ENCODE results near the gene ADRA2B.

ADRA2B gene

GRCh38 chr2:96118698-96119388 lies 2.5 kb upstream of the ADRA2B start:
- H3K9ac ChIP-seq (ENCODE audit: low read depth, low read length, poor library complexity, severe bottlenecking) = no peak overlapping the region
- H3K4me3 ChIP-seq (ENCODE audit: low read length, poor library complexity, severe bottlenecking) = no peak overlapping the region
- no peaks in the 10 kb centered on the region for H3K9me2 ChIP-seq (replicated peaks; ENCODE audit: low read depth, low read length)
- no peaks in the 10 kb centered on the region for H4K20me1 ChIP-seq (ENCODE audit: insufficient read depth, low read length, poor library complexity, severe bottlenecking)
- no peaks in the 10 kb centered on the region for H3K27me3 ChIP-seq (ENCODE audit: insufficient read depth, low read length, poor library complexity, severe bottlenecking)
- H2AFZ ChIP-seq (ENCODE audit: low read length) = no peak overlapping the region
- TF ChIP-seq, protein P1, sequence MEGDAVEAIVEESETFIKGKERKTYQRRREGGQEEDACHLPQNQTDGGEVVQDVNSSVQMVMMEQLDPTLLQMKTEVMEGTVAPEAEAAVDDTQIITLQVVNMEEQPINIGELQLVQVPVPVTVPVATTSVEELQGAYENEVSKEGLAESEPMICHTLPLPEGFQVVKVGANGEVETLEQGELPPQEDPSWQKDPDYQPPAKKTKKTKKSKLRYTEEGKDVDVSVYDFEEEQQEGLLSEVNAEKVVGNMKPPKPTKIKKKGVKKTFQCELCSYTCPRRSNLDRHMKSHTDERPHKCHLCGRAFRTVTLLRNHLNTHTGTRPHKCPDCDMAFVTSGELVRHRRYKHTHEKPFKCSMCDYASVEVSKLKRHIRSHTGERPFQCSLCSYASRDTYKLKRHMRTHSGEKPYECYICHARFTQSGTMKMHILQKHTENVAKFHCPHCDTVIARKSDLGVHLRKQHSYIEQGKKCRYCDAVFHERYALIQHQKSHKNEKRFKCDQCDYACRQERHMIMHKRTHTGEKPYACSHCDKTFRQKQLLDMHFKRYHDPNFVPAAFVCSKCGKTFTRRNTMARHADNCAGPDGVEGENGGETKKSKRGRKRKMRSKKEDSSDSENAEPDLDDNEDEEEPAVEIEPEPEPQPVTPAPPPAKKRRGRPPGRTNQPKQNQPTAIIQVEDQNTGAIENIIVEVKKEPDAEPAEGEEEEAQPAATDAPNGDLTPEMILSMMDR (conservative IDR thresholded peaks at IDR 0.05; ENCODE audit: low read length) = no peak
- no peak for TF ChIP-seq EZH2phosphoT487 (IDR thresholded peaks at IDR 0.05; ENCODE audit: borderline replicate concordance)
- H3K36me3 ChIP-seq (ENCODE audit: insufficient read depth, low read length) = no peaks in the 10 kb centered on the region
- no peak overlapping the region for H3K4me2 ChIP-seq (ENCODE audit: low read depth, low read length, poor library complexity, severe bottlenecking)
- H3K79me2 ChIP-seq (ENCODE audit: insufficient read depth, low read length) = no peaks in the 10 kb centered on the region
- no peaks in the 10 kb centered on the region for H3F3A ChIP-seq (ENCODE audit: low read depth)
- no peaks in the 10 kb centered on the region for H3K9me3 ChIP-seq (ENCODE audit: insufficient read depth, low read depth, low read length)
- H3K4me1 ChIP-seq (ENCODE audit: insufficient read depth, low read length, poor library complexity, severe bottlenecking) = no peaks in the 10 kb centered on the region

DNA sequence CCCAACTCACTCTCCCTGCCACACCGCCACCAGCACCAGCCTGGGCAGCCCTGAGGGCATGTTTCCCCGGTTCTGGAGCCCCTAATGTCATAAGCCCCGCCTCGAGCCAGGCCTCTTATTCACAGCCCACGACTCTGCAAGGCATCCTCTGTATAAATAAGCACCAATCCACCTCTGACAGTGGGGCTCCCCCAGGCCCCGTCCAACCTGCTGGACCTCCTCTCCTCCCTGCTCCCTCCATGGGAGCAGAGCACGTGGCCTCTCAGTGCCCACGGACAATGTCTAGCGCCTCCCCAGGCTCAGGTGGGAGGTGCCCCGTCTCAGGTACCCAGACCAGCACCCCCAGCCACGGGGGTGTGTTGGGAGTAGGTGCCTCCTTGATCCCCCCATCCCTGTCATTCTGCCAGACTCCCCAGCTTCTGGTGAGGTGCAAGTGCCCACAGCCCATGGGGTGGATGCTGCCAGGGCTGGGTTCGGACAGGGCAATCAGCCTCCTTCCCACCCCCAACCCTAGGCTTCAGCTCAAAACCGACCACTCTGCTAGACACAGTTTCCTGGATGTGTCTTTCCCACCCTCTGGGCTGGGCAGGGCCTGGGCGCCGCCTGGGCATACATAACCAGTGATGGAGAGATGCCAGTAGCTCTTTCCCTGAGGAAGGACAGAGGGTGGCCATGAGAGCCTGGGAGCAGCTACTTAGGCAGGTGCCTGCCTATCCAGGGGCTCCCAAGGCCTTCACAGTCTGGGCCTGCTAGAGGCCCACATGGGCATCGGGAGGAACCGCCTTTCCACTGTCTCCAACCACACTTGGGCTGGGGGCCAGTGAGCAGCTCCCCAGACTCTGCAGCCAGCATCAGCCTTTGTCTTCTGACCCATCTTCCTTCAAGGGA lies 1.6 kb upstream of the ADRA2B start:
- H3F3A ChIP-seq (ENCODE audit: low read depth) = no peaks in the 10 kb centered on the region
- no peaks in the 10 kb centered on the region for H4K20me1 ChIP-seq (ENCODE audit: insufficient read depth, low read length, poor library complexity, severe bottlenecking)
- no peak overlapping the region for H3K4me2 ChIP-seq (ENCODE audit: low read depth, low read length, poor library complexity, severe bottlenecking)
- H3K9me3 ChIP-seq (ENCODE audit: insufficient read depth, low read depth, low read length) = no peaks in the 10 kb centered on the region
- H2AFZ ChIP-seq (ENCODE audit: low read length) = no peak overlapping the region
- no peaks in the 10 kb centered on the region for H3K79me2 ChIP-seq (ENCODE audit: insufficient read depth, low read length)
- H3K27me3 ChIP-seq (ENCODE audit: insufficient read depth, low read length, poor library complexity, severe bottlenecking) = no peaks in the 10 kb centered on the region
- no peaks in the 10 kb centered on the region for H3K4me1 ChIP-seq (ENCODE audit: insufficient read depth, low read length, poor library complexity, severe bottlenecking)
- TF ChIP-seq, protein P1 (conservative IDR thresholded peaks at IDR 0.05; ENCODE audit: low read length) = no peak
- TF ChIP-seq EZH2phosphoT487 (IDR thresholded peaks at IDR 0.05; ENCODE audit: borderline replicate concordance) = no peak
- H3K9ac ChIP-seq (ENCODE audit: low read depth, low read length, poor library complexity, severe bottlenecking) = no peak overlapping the region
- H3K36me3 ChIP-seq (ENCODE audit: insufficient read depth, low read length) = no peaks in the 10 kb centered on the region
- no peak overlapping the region for H3K4me3 ChIP-seq (ENCODE audit: low read length, poor library complexity, severe bottlenecking)
- H3K9me2 ChIP-seq (replicated peaks; ENCODE audit: low read depth, low read length) = no peaks in the 10 kb centered on the region

DNA sequence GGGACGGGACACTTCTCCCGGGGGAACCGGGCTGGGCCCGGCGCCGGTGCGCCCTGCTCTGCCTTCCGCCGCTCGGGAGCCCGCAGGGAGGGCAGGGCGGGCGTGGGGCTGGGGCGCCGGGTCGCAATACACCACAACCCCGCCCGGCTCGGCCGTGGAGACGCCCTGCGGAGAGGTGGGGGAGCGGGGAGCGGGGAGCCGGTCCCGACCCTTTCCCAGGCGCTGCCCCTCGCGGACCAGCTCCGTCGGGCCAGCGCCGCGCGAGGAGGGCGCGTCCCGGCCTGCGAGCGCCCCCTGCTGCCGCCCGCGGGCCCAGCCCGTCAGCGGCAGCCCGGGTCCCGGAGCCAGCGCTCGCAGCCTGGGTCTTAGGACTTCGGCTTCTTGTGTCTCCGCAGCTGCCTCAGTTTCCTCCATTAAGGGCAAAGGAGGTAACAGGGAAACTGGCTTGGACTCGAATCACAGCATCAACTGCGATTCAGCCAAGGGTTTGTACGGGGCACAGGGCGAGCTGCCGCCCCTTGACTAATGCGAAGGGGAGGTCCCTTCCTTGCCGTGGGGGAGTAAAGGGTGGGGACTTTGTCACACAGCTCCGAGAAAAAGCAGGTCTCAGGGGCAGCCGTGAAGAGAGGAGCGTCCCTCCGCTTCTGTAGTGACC lies 635 bp upstream of the ADRA2B start:
- Histone ChIP-seq H3K4me3 (ENCODE audit: low read length, poor library complexity, severe bottlenecking) (no peak overlapping the region), H4K20me1 (ENCODE audit: insufficient read depth, low read length, poor library complexity, severe bottlenecking) (no peaks in the 10 kb centered on the region), H3K79me2 (ENCODE audit: insufficient read depth, low read length) (no peaks in the 10 kb centered on the region), H3K9ac (ENCODE audit: low read depth, low read length, poor library complexity, severe bottlenecking) (no peak overlapping the region), H3K4me1 (ENCODE audit: insufficient read depth, low read length, poor library complexity, severe bottlenecking) (no peaks in the 10 kb centered on the region), H3K9me2 (replicated peaks; ENCODE audit: low read depth, low read length) (no peaks in the 10 kb centered on the region), H3K27me3 (ENCODE audit: insufficient read depth, low read length, poor library complexity, severe bottlenecking) (no peaks in the 10 kb centered on the region), H3K9me3 (ENCODE audit: insufficient read depth, low read depth, low read length) (no peaks in the 10 kb centered on the region), H3K36me3 (ENCODE audit: insufficient read depth, low read length) (no peaks in the 10 kb centered on the region), H3K4me2 (ENCODE audit: low read depth, low read length, poor library complexity, severe bottlenecking) (no peak overlapping the region), H2AFZ (ENCODE audit: low read length) (no peak overlapping the region), H3F3A (ENCODE audit: low read depth) (no peaks in the 10 kb centered on the region)
- TF ChIP-seq EZH2phosphoT487 (IDR thresholded peaks at IDR 0.05; ENCODE audit: borderline replicate concordance) = no peak
- TF ChIP-seq, protein P1 (conservative IDR thresholded peaks at IDR 0.05; ENCODE audit: low read length) = no peak
